Body of pancreas (tissue), 4 donors: ENCODE results near the gene SMIM43.

Experiments
- CTCF ChIP-seq, 7 experiments: fragments of 450-650 bp in 4 of 7; fragments of 200-600 bp in 3 of 7; sonication (generic) in 3 of 7; IDR thresholded peaks; one replicate each; pipeline ENCODE4 v1.5.1; 2016 to 2019; ENCODE audit warnings: antibody characterized with exemption in 7 of 7
- POLR2A ChIP-seq, 3 donors: fragments of 450-650 bp; IDR thresholded peaks; one replicate each; pipeline ENCODE4 v1.6.1; 2016; ENCODE audit warnings: antibody characterized with exemption in 3 of 3, mild to moderate bottlenecking in 2 of 3

GRCh38 chr4:121788896-121789295 lies 23.9 kb upstream of the SMIM43 start:
- no peak for TF ChIP-seq POLR2A (IDR thresholded peaks at IDR 0.05)
- no peak for TF ChIP-seq CTCF (IDR thresholded peaks at IDR 0.05)
